Endodermal cell (in vitro differentiated cells): ENCODE data around the gene TNFAIP3. TPM values are rescaled to one million over a fixed set of nuclear protein-coding genes. Genes with fewer than 3 reads are reported as not detected.
"Not testable (repeated sequence)": the region's sequence is repeated elsewhere in the genome, so short reads cannot be mapped to it uniquely, and the experiment has no call there.

Source experiments
- DNase-seq: peaks from one replicate; pipeline ENCODE4 v3.0.0-alpha.2; 2017
- H3K27ac ChIP-seq: 2 replicates; pipeline ENCODE4 v1.5.1; 2013; ENCODE audit warnings: mild to moderate bottlenecking, low read depth, low read length, moderate library complexity
- H3K27me3 ChIP-seq: 2 replicates; pipeline ENCODE4 v1.6.1; 2013; ENCODE audit warnings: mild to moderate bottlenecking, low read length, moderate library complexity; ENCODE audit not compliant: insufficient read depth, control insufficient read depth, poor library complexity, severe bottlenecking
- H3K36me3 ChIP-seq: 2 replicates; pipeline ENCODE4 v1.7.0; 2013; ENCODE audit warnings: mild to moderate bottlenecking, low read length, moderate library complexity; ENCODE audit not compliant: control insufficient read depth, insufficient read depth
- H3K4me1 ChIP-seq: one replicate; pipeline ENCODE4 v1.7.0; 2013; ENCODE audit warnings: low read length; ENCODE audit not compliant: control insufficient read depth, insufficient read depth
- H3K4me3 ChIP-seq: 2 replicates; pipeline ENCODE4 v1.5.1; 2013; ENCODE audit warnings: mild to moderate bottlenecking, low read length, moderate library complexity
- H3K9ac ChIP-seq: 2 replicates; pipeline ENCODE4 v1.6.1; 2013; ENCODE audit warnings: mild to moderate bottlenecking, low read length, moderate library complexity; ENCODE audit not compliant: poor library complexity, severe bottlenecking; ENCODE audit errors: extremely low read depth
- H3K9me3 ChIP-seq: 2 replicates; pipeline ENCODE4 v1.6.1; 2013; ENCODE audit warnings: mild to moderate bottlenecking, low read length, moderate library complexity; ENCODE audit not compliant: control insufficient read depth
- H3K27ac Mint-ChIP-seq: 2 replicates; pipeline ENCODE4 v1.8.0; 2020; ENCODE audit warnings: mixed read lengths
- H3K27me3 Mint-ChIP-seq: 2 replicates; pipeline ENCODE4 v1.8.0; 2021; ENCODE audit warnings: mild to moderate bottlenecking, mixed read lengths; ENCODE audit not compliant: insufficient read depth
- H3K36me3 Mint-ChIP-seq: 2 replicates; pipeline ENCODE4 v1.8.0; 2020; ENCODE audit warnings: low read depth, mixed read lengths
- H3K4me1 Mint-ChIP-seq: 2 replicates; pipeline ENCODE4 v1.8.0; 2020; ENCODE audit warnings: mixed read lengths
- H3K4me3 Mint-ChIP-seq: 2 replicates; pipeline ENCODE4 v1.8.0; 2020; ENCODE audit warnings: mild to moderate bottlenecking, moderate library complexity, mixed read lengths
- H3K9me3 Mint-ChIP-seq: 2 replicates; pipeline ENCODE4 v1.8.0; 2020; ENCODE audit warnings: mild to moderate bottlenecking, mixed read lengths
- CTCF ChIP-seq: fragments of 200-600 bp; sonication (generic); conservative IDR thresholded peaks from 2 replicates; pipeline ENCODE4 v1.5.0; 2021; ENCODE audit warnings: antibody characterized with exemption, mild to moderate bottlenecking
- WGBS, 2 experiments: methylation state at CpG; one replicate each; pipeline versions ENCODE4 v1.1.5 to v1.1.7; 2013; ENCODE audit warnings: missing lambda C conversion rate in 2 of 2, mixed read lengths in 1 of 2; ENCODE audit not compliant: insufficient coverage in 1 of 2, insufficient read length in 1 of 2; 5-methylcytosine and 5-hydroxymethylcytosine counted together
- total RNA-seq, 2 donors: library from RNA; stranded (reverse); fragmentation: NEBNext Ultra II Directional in 1 of 2; extraction: Animal tissue kit (Norgen Biotek cat#: 25700) in 1 of 2; gene quantifications; 2 replicates in 1 of 2; 3 replicates in 1 of 2; pipeline ENCODE4 v1.2.1, GENCODE V29; 2021

Gene TNFAIP3
- total RNA-seq, 2 donors from 2014 or later = 4.4 to 12.3 TPM

- no peak for TF ChIP-seq CTCF
- Histone ChIP-seq H3K9ac (no peak overlapping the region), H3K4me1 (peaks cover 4% of the 10 kb centered on the region), H3K27ac (no peak overlapping the region), H3K4me3 (no peak overlapping the region), H3K27me3 (no peaks in the 10 kb centered on the region), H3K9me3 (no peaks in the 10 kb centered on the region), H3K36me3 (peaks cover 22% of the 10 kb centered on the region)
- Mint-ChIP-seq H3K9me3 (peaks cover 10% of the 10 kb centered on the region), H3K27ac (no peak overlapping the region), H3K4me3 (no peak overlapping the region), H3K27me3 (peaks cover 5% of the 10 kb centered on the region), H3K36me3 (peaks cover 17% of the 10 kb centered on the region), H3K4me1 (no peaks in the 10 kb centered on the region)
- no peak for DNase-seq
- WGBS, 2 experiments = 89 to 96% methylated on average over 2 to 7 of the region's 7 CpGs
Measured at GRCh38 chr6:137883400-137884148, 16.5 kb downstream of the TNFAIP3 start.

- peaks cover 12% of the 10 kb centered on the region for H3K36me3 Mint-ChIP-seq
- 90% methylated on average over 2 of the region's 5 CpGs; no CpG with 5 or more reads in 1 of the 2 experiments for WGBS, 2 experiments
- peaks cover 2% of the 10 kb centered on the region for H3K4me1 ChIP-seq
- H3K36me3 ChIP-seq = peaks cover 14% of the 10 kb centered on the region
- H3K27ac ChIP-seq = no peak overlapping the region
- H3K9me3 ChIP-seq = no peaks in the 10 kb centered on the region
- DNase-seq = no peak
- no peak overlapping the region for H3K27ac Mint-ChIP-seq
- H3K27me3 ChIP-seq = no peaks in the 10 kb centered on the region
- no peak overlapping the region for H3K4me3 ChIP-seq
- TF ChIP-seq CTCF = no peak
- H3K27me3 Mint-ChIP-seq = peaks cover 6% of the 10 kb centered on the region
- no peak overlapping the region for H3K4me3 Mint-ChIP-seq
- H3K9ac ChIP-seq = no peak overlapping the region
- H3K9me3 Mint-ChIP-seq = peaks cover 10% of the 10 kb centered on the region
- no peaks in the 10 kb centered on the region for H3K4me1 Mint-ChIP-seq
Measured at GRCh38 chr6:137884149-137884909, 17.3 kb downstream of the TNFAIP3 start.

- not testable (repeated sequence) for H3K4me3 Mint-ChIP-seq, H3K27ac Mint-ChIP-seq, H3K27me3 Mint-ChIP-seq, H3K4me1 ChIP-seq, H3K4me1 Mint-ChIP-seq, H3K27me3 ChIP-seq, H3K4me3 ChIP-seq, H3K27ac ChIP-seq, DNase-seq, H3K9ac ChIP-seq, H3K9me3 ChIP-seq
- peaks cover 11% of the 10 kb centered on the region for H3K36me3 ChIP-seq
- H3K36me3 Mint-ChIP-seq = peaks cover 12% of the 10 kb centered on the region
- peaks cover 10% of the 10 kb centered on the region for H3K9me3 Mint-ChIP-seq
Measured at GRCh38 chr6:137884910-137885229, 17.8 kb downstream of the TNFAIP3 start.

GRCh38 chr6:137886226-137886625 lies 19.2 kb downstream of the TNFAIP3 start:
- not testable (repeated sequence) for H3K27ac Mint-ChIP-seq, H3K4me3 ChIP-seq, H3K4me1 ChIP-seq, H3K4me1 Mint-ChIP-seq, DNase-seq, H3K27me3 Mint-ChIP-seq, H3K9me3 ChIP-seq, H3K27me3 ChIP-seq, H3K36me3 Mint-ChIP-seq, H3K9ac ChIP-seq, H3K4me3 Mint-ChIP-seq, H3K36me3 ChIP-seq, H3K27ac ChIP-seq
- peaks cover 10% of the 10 kb centered on the region for H3K9me3 Mint-ChIP-seq
- WGBS, 2 experiments = 96 to 100% methylated on average over 2 to 3 of the region's 3 CpGs
